HepG2 (cell line): Measurements from ENCODE around the gene RCOR1. TPM values are rescaled to one million over a fixed set of nuclear protein-coding genes. Genes with fewer than 3 reads are reported as not detected.

Source experiments
- ATAC-seq: fragments of 200-7000 bp; cut with Tn5 transposase; 3 replicates; pipeline ENCODE4 v1.9.1; 2020; ENCODE audit warnings: mild to moderate bottlenecking, moderate library complexity
- BruUV-seq: library from RNA; stranded (reverse); fragments of 400-500 nt; replicated peaks from 2 replicates; lab custom pipeline; 2021; lab: Mats Ljungman, UMichigan
- CTCF ChIA-PET: fragments of 300-600 bp; formaldehyde crosslinking; extraction: SDS; loops from one replicate; lab custom pipeline; 2021; ENCODE audit warnings: low total read pairs, inconsistent platforms, low intra/inter-chr PET ratio; lab: Yijun Ruan, JAX
- POLR2A ChIA-PET: fragments of 350-600 bp; sonication (Branson Sonifier 250); formaldehyde crosslinking; loops from one replicate; lab custom pipeline; 2020; ENCODE audit warnings: antibody characterized with exemption, inconsistent platforms; lab: Yijun Ruan, JAX
- DNase-seq: peaks from one replicate; pipeline ENCODE4 v3.0.0-alpha.2; 2015; ENCODE audit warnings: low spot score
- FAIRE-seq: peaks from 3 replicates; lab custom pipeline; 2011; peaks lifted over from hg19 to GRCh38; lab: Jason Lieb, UNC
- H2AFZ ChIP-seq: one replicate; pipeline ENCODE4 v1.6.1; 2011; ENCODE audit warnings: low read length, inconsistent platforms
- H3K27ac ChIP-seq: fragments of 300-600 bp; 3 replicates; pipeline ENCODE4 v1.8.0; 2011; ENCODE audit warnings: mixed run types, mild to moderate bottlenecking, mixed read lengths, low read length, inconsistent platforms; ENCODE audit not compliant: insufficient read depth; ENCODE audit errors: extremely low read length
- H3K27me3 ChIP-seq, 2 experiments: fragments of 200-600 bp in 1 of 2; 2 replicates in 1 of 2; 3 replicates in 1 of 2; pipeline versions ENCODE4 v1.6.0 to v1.8.0; 2011; ENCODE audit warnings: low read length in 2 of 2, mild to moderate bottlenecking in 2 of 2, moderate library complexity in 2 of 2, inconsistent platforms in 1 of 2; ENCODE audit not compliant: insufficient read depth in 2 of 2, control insufficient read depth in 1 of 2
- H3K36me3 ChIP-seq, 2 experiments: fragments of 200-600 bp in 1 of 2; replicated peaks in 1 of 2; 2 replicates in 1 of 2; 3 replicates in 1 of 2; pipeline versions ENCODE4 v1.5.1 to v1.8.0; 2011; ENCODE audit warnings: low read length in 2 of 2, inconsistent platforms in 1 of 2; ENCODE audit not compliant: insufficient read depth in 2 of 2, control insufficient read depth in 1 of 2
- H3K4me1 ChIP-seq: 2 replicates; pipeline ENCODE4 v1.5.1; 2012; ENCODE audit warnings: low read length, inconsistent platforms; ENCODE audit not compliant: insufficient read depth
- H3K4me2 ChIP-seq: 2 replicates; pipeline ENCODE4 v1.6.0; 2011; ENCODE audit warnings: low read depth, low read length, inconsistent platforms
- H3K4me3 ChIP-seq, 3 experiments: fragments of 200-600 bp in 1 of 3; sonication (generic), shearing (Covaris generic) in 1 of 3; replicated peaks in 1 of 3; 2 replicates each; pipeline ENCODE4 v1.5.1; 2011 to 2016; ENCODE audit warnings: low read length in 3 of 3, inconsistent platforms in 2 of 3, low read depth in 2 of 3, mild to moderate bottlenecking in 2 of 3, control low read depth in 1 of 3, mixed read lengths in 1 of 3; ENCODE audit not compliant: insufficient read depth in 1 of 3
- H3K79me2 ChIP-seq: one replicate; pipeline ENCODE4 v1.6.1; 2011; ENCODE audit warnings: low read length, inconsistent platforms; ENCODE audit not compliant: insufficient read depth
- H3K9ac ChIP-seq: 2 replicates; pipeline ENCODE4 v1.6.0; 2011; ENCODE audit warnings: mild to moderate bottlenecking, low read depth, low read length, inconsistent platforms; ENCODE audit not compliant: insufficient read depth
- H3K9me3 ChIP-seq: 2 replicates; pipeline ENCODE4 v1.5.1; 2012; ENCODE audit warnings: mild to moderate bottlenecking, low read length
- H4K20me1 ChIP-seq: 2 replicates; pipeline ENCODE4 v1.6.0; 2011; ENCODE audit warnings: inconsistent platforms, mild to moderate bottlenecking, low read length, moderate library complexity; ENCODE audit not compliant: insufficient read depth
- AKAP8 ChIP-seq: sonication (generic); formaldehyde crosslinking; IDR thresholded peaks from 2 replicates; pipeline ENCODE4 v1.5.1; 2020; ENCODE audit warnings: mild to moderate bottlenecking, missing genetic modification reagents
- ASH2L ChIP-seq: fragments of 300-600, 200-600 bp; sonication (generic); IDR thresholded peaks from 2 replicates; pipeline ENCODE4 v1.7.0; 2017; ENCODE audit warnings: low read depth, mild to moderate bottlenecking, moderate library complexity, mixed read lengths, low read length; ENCODE audit not compliant: insufficient read length
- CBX5 ChIP-seq: sonication (generic); formaldehyde crosslinking; IDR thresholded peaks from 2 replicates; pipeline ENCODE4 v1.4.0; 2020; ENCODE audit warnings: missing genetic modification reagents, borderline replicate concordance
- GABPB1 ChIP-seq: IDR thresholded peaks from 2 replicates; pipeline ENCODE4 v1.6.1; 2016; ENCODE audit warnings: mild to moderate bottlenecking, missing genetic modification reagents, moderate library complexity, missing compliant biosample characterization
- JDP2 ChIP-seq: sonication (generic); formaldehyde crosslinking; IDR thresholded peaks from 2 replicates; pipeline ENCODE4 v1.8.1; 2022; ENCODE audit warnings: missing genetic modification reagents, borderline replicate concordance
- KAT8 ChIP-seq: IDR thresholded peaks from 2 replicates; pipeline ENCODE4 v1.6.1; 2016; ENCODE audit warnings: missing genetic modification reagents, missing compliant biosample characterization
- KDM2A ChIP-seq: sonication (generic); formaldehyde crosslinking; IDR thresholded peaks from 2 replicates; pipeline ENCODE4 v1.4.0; 2020; ENCODE audit warnings: low read depth, missing genetic modification reagents, borderline replicate concordance
- KDM3A ChIP-seq: IDR thresholded peaks from 2 replicates; pipeline ENCODE4 v1.6.1; 2018; ENCODE audit warnings: low read depth, missing compliant biosample characterization
- POLR2A ChIP-seq, 2 experiments: IDR thresholded peaks; 2 replicates each; pipeline ENCODE4 v1.6.1; 2011; ENCODE audit warnings: low read depth in 2 of 2, low read length in 2 of 2, mild to moderate bottlenecking in 1 of 2, moderate library complexity in 1 of 2; ENCODE audit not compliant: insufficient read depth in 1 of 2
- ZFX ChIP-seq: sonication (generic); formaldehyde crosslinking; IDR thresholded peaks from 2 replicates; pipeline ENCODE4 v1.4.0; 2020; ENCODE audit warnings: mild to moderate bottlenecking, low read depth, missing genetic modification reagents, moderate library complexity
- ZNF235 ChIP-seq: sonication (generic); formaldehyde crosslinking; IDR thresholded peaks from 2 replicates; pipeline ENCODE4 v1.8.1; 2023; ENCODE audit warnings: mild to moderate bottlenecking, missing genetic modification reagents, borderline replicate concordance
- ZNF280D ChIP-seq: sonication (generic); formaldehyde crosslinking; IDR thresholded peaks from 2 replicates; pipeline ENCODE4 v1.5.1; 2020; ENCODE audit warnings: mild to moderate bottlenecking, missing genetic modification reagents
- ZNF326 ChIP-seq: sonication (generic); formaldehyde crosslinking; IDR thresholded peaks from 2 replicates; pipeline ENCODE4 v1.4.0; 2020; ENCODE audit warnings: missing genetic modification reagents, borderline replicate concordance
- ZNF816 ChIP-seq: sonication (generic); formaldehyde crosslinking; IDR thresholded peaks from 2 replicates; pipeline ENCODE4 v1.8.0; 2022; ENCODE audit warnings: missing genetic modification reagents, mild to moderate bottlenecking, borderline replicate concordance
- WGBS: methylation state at CpG from one replicate; pipeline ENCODE4 v1.1.6; 2017; ENCODE audit warnings: low lambda C conversion rate; 5-methylcytosine and 5-hydroxymethylcytosine counted together
- in situ Hi-C: cut with HindIII; loops from 2 replicates; pipeline ENCODE4 v1.10.0; 2017; ENCODE audit warnings: low pct_unique_long_range_greater_than_20kb; ENCODE audit not compliant: extremely low pct_ligation_motif_present
- intact Hi-C: fragments of 100-400 bp; cut with micrococcal nuclease; formaldehyde crosslinking; loops from one replicate; pipeline ENCODE4 v1.10.0; 2022; ENCODE audit not compliant: unreplicated experiment
- polyA plus RNA-seq, 8 experiments: library from polyadenylated mRNA; depleted of rRNA in 3 of 8; stranded (reverse) in 7 of 8; unstranded in 1 of 8; fragments of >200 nt; fragmentation: Illumina TruSeq in 4 of 8; extraction: Trizol in 4 of 8; gene quantifications; 2 replicates each; pipeline versions ENCODE4 v1.2.1 to v1.2.3, GENCODE V29; 2011 to 2016; ENCODE audit warnings: low read depth in 4 of 8, missing spikeins in 1 of 8, mixed read lengths in 1 of 8; ENCODE audit not compliant: insufficient read depth in 1 of 8
- total RNA-seq, 5 experiments: library from RNA; depleted of rRNA; stranded (reverse); fragments of >200 nt; fragmentation: Illumina TruSeq; extraction: Trizol; gene quantifications; 2 replicates each; pipeline ENCODE4 v1.2.3, GENCODE V29; 2016; ENCODE audit warnings: low read depth in 1 of 5

Gene RCOR1
- total and polyA plus RNA-seq, 2 of the 13 experiments (the other 11 are each of a cell fraction or from before 2014, with no cell fraction given): 10.2 to 11.1 TPM

GRCh38 chr14:102557434-102558226 is 34.8 kb upstream of the RCOR1 start:
- peak; percentile 6; the same call in 1 of the 3 replicates for ATAC-seq
- TF ChIP-seq KAT8 (CRISPR knock-in tag) (no peak), ASH2L (no peak), KDM3A (no peak), AKAP8 (CRISPR knock-in tag) (peak; percentile 86), ZNF235 (CRISPR knock-in tag) (0 out of 2 replicates have a peak, but pooled peaks have one; percentile 20), ZNF326 (peak; percentile 43; the same call in 1 of the 2 replicates)
- TF ChIP-seq, all 625 proteins: peak for 3
- POLR2A ChIA-PET: interaction anchor here (1.2 to 3.5 kb wide), 3 partner anchors 14 to 18 kb away, joined by 4 to 16 read pairs (median 11); no protein-coding TSS in a partner anchor

DNA sequence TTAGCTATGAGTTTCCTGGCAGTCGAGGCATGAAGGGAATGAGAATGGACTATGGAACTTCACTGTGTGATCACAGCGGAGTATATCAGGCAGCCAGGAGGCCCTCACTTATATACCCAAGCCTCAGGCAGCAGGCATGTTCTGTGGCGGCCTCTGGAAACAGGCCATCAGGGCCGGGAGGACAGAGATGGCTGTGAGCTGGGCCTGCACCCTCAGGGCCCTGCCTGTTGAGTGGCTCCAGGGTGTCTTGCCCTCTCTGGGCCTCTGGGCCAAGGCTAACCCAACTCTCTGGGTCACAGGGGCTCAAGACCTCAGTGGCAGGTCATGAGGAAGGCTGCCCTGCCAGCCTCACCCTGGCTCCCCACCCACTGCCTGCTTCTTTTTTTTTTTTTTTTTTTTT is 33.9 kb upstream of the RCOR1 start:
- Histone ChIP-seq H3K9ac (peak overlapping the region; percentile 38), H3K79me2 (no peaks in the 10 kb centered on the region), H3K4me1 (peaks cover 19% of the 10 kb centered on the region), H3K4me2 (peak overlapping the region; percentile 45), H2AFZ (no peak overlapping the region), H4K20me1 (no peaks in the 10 kb centered on the region), H3K9me3 (no peaks in the 10 kb centered on the region), H3K4me3 (peak overlapping the region in 1 of 3 experiments; percentile 30; a peak in 1 of 6 replicates), H3K27me3 (no peaks in the 10 kb centered on the region; a peak in 1 of 5 replicates), H3K27ac (no peak overlapping the region), H3K36me3 (no peaks in the 10 kb centered on the region)
- in situ Hi-C loops (no loop called here), intact Hi-C loops (no loop called here)
- 0% methylated on average over 2 of the region's 4 CpGs for WGBS
- no TSS peak for BruUV-seq
- ATAC-seq (peak; percentile 75), FAIRE-seq (no peak), DNase-seq (no peak)
- POLR2A ChIA-PET: interaction anchor here (0.6 to 3.5 kb wide), 7 partner anchors 10 to 27 kb away, joined by 3 to 16 read pairs (median 5); no protein-coding TSS in a partner anchor
- CTCF ChIA-PET: no interaction called here
- peak; percentile 37 to 53; a peak in 3 of 4 replicates for TF ChIP-seq POLR2A (IDR thresholded peaks at IDR 0.05; ENCODE audit: insufficient read depth in 1 of 2, low read depth in 2 of 2, low read length in 2 of 2)
- TF ChIP-seq CBX5: 0 out of 2 replicates have a peak, but pooled peaks have one; percentile 37
- TF ChIP-seq ZNF280D (CRISPR knock-in tag): no peak
- TF ChIP-seq JDP2 (CRISPR knock-in tag): no peak
- no peak for TF ChIP-seq ZNF816
- TF ChIP-seq GABPB1 (CRISPR knock-in tag): no peak
- peak; percentile 61 for TF ChIP-seq ZFX
- peak; percentile 44; the same call in 1 of the 2 replicates for TF ChIP-seq KDM2A (CRISPR knock-in tag)

More at GRCh38 chr14:102557434-102558226, 34.8 kb upstream of the RCOR1 start:
- CTCF ChIA-PET: no interaction called here
- WGBS: 69% methylated on average over 8 of the region's 12 CpGs
- Histone ChIP-seq H3K4me1 (peaks cover 21% of the 10 kb centered on the region), H3K4me2 (no peak overlapping the region), H3K4me3 (no peak overlapping the region), H4K20me1 (no peaks in the 10 kb centered on the region), H3K27ac (no peak overlapping the region), H3K9me3 (no peaks in the 10 kb centered on the region), H2AFZ (no peak overlapping the region), H3K27me3 (no peaks in the 10 kb centered on the region; a peak in 1 of 5 replicates), H3K36me3 (no peaks in the 10 kb centered on the region), H3K79me2 (no peaks in the 10 kb centered on the region), H3K9ac (no peak overlapping the region)
- in situ Hi-C loops (no loop called here), intact Hi-C loops (no loop called here)
- DNase-seq (no peak), FAIRE-seq (no peak)
- no TSS peak for BruUV-seq
